ENCODE data around the gene PCDHB9. TPM values are rescaled to one million over a fixed set of nuclear protein-coding genes. Genes with fewer than 3 reads are reported as not detected.
"Not testable (repeated sequence)": the region's sequence is repeated elsewhere in the genome, so short reads cannot be mapped to it uniquely, and the experiment has no call there.

Gene PCDHB9
- total RNA-seq, 1 donor from 2014 or later = 0.29 TPM

GRCh38 chr5:141215504-141215903 lies 28.5 kb downstream of the PCDHB9 start:
- Mint-ChIP-seq H3K27me3 (peaks cover 30% of the 10 kb centered on the region), H3K9me3 (peaks cover 21% of the 10 kb centered on the region)
- ATAC-seq (ENCODE audit: low read depth); H3K27ac Mint-ChIP-seq; H3K4me3 Mint-ChIP-seq; H3K4me1 Mint-ChIP-seq; DNase-seq; H3K36me3 Mint-ChIP-seq (ENCODE audit: low read depth); CTCF ChIA-PET; POLR2A ChIA-PET; intact Hi-C loops (cut with micrococcal nuclease): not testable (repeated sequence)

GRCh38 chr5:141216035-141216434 lies 29.1 kb downstream of the PCDHB9 start:
- CTCF ChIA-PET; H3K36me3 Mint-ChIP-seq (ENCODE audit: low read depth); H3K4me1 Mint-ChIP-seq; intact Hi-C loops (cut with micrococcal nuclease); DNase-seq; H3K27ac Mint-ChIP-seq; ATAC-seq (ENCODE audit: low read depth); H3K4me3 Mint-ChIP-seq: not testable (repeated sequence)
- POLR2A ChIA-PET = interaction anchor here (0.5 kb wide), 1 partner anchor 461 kb away, joined by 3 read pairs; no protein-coding TSS in a partner anchor
- Mint-ChIP-seq H3K9me3 (peaks cover 19% of the 10 kb centered on the region), H3K27me3 (peaks cover 28% of the 10 kb centered on the region)

DNA sequence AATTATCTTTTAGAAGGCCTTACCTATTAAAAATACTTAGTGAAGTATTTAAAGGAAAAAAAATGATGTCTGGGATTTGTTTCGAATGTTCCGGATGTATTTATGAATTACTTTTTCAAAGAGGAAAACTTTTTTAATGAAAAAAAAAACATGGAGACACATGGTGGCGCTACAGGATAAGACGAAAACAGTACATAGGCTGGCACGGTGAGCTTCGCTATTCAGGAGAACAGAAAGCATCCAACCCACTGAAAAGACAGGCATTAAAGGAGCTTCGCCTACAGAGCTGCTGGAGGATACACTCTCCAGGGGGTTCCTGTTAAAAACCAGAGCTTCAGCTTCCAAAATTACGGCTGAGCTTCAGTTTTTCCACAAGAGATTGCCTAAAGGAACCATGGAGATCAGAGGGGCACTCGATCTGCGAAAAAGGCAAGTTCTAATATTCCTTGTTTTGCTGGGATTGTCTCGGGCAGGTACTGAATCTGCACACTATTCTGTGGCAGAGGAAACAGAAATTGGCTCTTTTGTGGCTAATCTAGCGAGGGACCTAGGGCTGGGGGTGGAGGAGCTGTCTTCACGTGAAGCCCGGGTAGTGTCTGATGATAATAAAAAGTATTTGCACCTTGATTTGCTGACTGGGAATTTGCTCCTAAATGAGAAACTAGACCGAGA lies 36.3 kb downstream of the PCDHB9 start, which contains the start of gene PCDHB14:
PCDHB14 (plus strand) TSS at position 232 of the 672 bp plus-strand sequence; CDS start at position 395, 163 bp downstream.
- peaks cover 27% of the 10 kb centered on the region for H3K27me3 Mint-ChIP-seq
- ChIA-PET POLR2A (no interaction called here), CTCF (interaction anchor here (0.6 to 2.5 kb wide), 7 partner anchors 15 to 429 kb away, joined by 3 to 11 read pairs (median 4); partner anchors contain the start of genes FCHSD1 and PCDHGA12)
- TF ChIP-seq, protein P1, sequence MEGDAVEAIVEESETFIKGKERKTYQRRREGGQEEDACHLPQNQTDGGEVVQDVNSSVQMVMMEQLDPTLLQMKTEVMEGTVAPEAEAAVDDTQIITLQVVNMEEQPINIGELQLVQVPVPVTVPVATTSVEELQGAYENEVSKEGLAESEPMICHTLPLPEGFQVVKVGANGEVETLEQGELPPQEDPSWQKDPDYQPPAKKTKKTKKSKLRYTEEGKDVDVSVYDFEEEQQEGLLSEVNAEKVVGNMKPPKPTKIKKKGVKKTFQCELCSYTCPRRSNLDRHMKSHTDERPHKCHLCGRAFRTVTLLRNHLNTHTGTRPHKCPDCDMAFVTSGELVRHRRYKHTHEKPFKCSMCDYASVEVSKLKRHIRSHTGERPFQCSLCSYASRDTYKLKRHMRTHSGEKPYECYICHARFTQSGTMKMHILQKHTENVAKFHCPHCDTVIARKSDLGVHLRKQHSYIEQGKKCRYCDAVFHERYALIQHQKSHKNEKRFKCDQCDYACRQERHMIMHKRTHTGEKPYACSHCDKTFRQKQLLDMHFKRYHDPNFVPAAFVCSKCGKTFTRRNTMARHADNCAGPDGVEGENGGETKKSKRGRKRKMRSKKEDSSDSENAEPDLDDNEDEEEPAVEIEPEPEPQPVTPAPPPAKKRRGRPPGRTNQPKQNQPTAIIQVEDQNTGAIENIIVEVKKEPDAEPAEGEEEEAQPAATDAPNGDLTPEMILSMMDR (IDR thresholded peaks at IDR 0.05) = no peak
- DNase-seq = no peak
- intact Hi-C loops (cut with micrococcal nuclease) = loop anchor here (2.0 kb wide), 1 partner anchor 342 kb away; no protein-coding TSS in a partner anchor
- peaks cover 13% of the 10 kb centered on the region for H3K9me3 Mint-ChIP-seq
- H3K27ac Mint-ChIP-seq = no peak within 1 kb of the TSS
- no peak for ATAC-seq (ENCODE audit: low read depth)
- peaks cover 2% of the 10 kb centered on the region for H3K4me1 Mint-ChIP-seq
- no peaks in the 10 kb centered on the region for H3K36me3 Mint-ChIP-seq (ENCODE audit: low read depth)
- H3K4me3 Mint-ChIP-seq = no peak within 1 kb of the TSS

DNA sequence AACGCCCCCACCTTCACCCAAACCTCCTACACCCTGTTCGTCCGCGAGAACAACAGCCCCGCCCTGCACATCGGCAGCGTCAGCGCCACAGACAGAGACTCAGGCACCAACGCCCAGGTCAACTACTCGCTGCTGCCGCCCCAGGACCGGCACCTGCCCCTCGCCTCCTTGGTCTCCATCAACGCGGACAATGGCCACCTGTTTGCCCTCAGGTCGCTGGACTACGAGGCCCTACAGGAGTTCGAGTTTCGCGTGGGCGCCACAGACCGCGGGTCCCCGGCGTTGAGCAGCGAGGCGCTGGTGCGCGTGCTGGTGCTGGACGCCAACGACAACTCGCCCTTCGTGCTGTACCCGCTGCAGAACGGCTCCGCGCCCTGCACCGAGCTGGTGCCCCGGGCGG lies 37.9 kb downstream of the PCDHB9 start:
- H3K36me3 Mint-ChIP-seq (ENCODE audit: low read depth); ATAC-seq (ENCODE audit: low read depth); H3K4me1 Mint-ChIP-seq; POLR2A ChIA-PET; H3K9me3 Mint-ChIP-seq; CTCF ChIA-PET; intact Hi-C loops (cut with micrococcal nuclease); H3K27ac Mint-ChIP-seq; DNase-seq; H3K4me3 Mint-ChIP-seq: not testable (repeated sequence)
- H3K27me3 Mint-ChIP-seq = peaks cover 21% of the 10 kb centered on the region

DNA sequence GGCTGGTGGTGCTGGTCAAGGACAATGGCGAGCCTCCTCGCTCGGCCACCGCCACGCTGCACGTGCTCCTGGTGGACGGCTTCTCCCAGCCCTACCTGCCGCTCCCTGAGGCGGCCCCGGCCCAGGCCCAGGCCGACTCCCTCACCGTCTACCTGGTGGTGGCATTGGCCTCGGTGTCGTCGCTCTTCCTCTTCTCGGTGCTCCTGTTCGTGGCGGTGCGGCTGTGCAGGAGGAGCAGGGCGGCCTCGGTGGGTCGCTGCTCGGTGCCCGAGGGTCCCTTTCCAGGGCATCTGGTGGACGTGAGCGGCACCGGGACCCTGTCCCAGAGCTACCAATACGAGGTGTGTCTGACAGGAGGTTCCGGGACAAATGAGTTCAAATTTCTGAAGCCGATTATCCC lies 38.5 kb downstream of the PCDHB9 start:
- H3K36me3 Mint-ChIP-seq (ENCODE audit: low read depth); H3K9me3 Mint-ChIP-seq; intact Hi-C loops (cut with micrococcal nuclease); H3K4me1 Mint-ChIP-seq; H3K4me3 Mint-ChIP-seq; ATAC-seq (ENCODE audit: low read depth); POLR2A ChIA-PET; DNase-seq; CTCF ChIA-PET; H3K27ac Mint-ChIP-seq: not testable (repeated sequence)
- peaks cover 16% of the 10 kb centered on the region for H3K27me3 Mint-ChIP-seq

GRCh38 chr5:141234109-141234667 lies 47.2 kb downstream of the PCDHB9 start:
- no peak overlapping the region for H3K27ac Mint-ChIP-seq
- TF ChIP-seq, protein P1 (IDR thresholded peaks at IDR 0.05) = no peak
- intact Hi-C loops (cut with micrococcal nuclease) = no loop called here
- peaks cover 4% of the 10 kb centered on the region for H3K36me3 Mint-ChIP-seq (ENCODE audit: low read depth)
- peaks cover 5% of the 10 kb centered on the region for H3K27me3 Mint-ChIP-seq
- no peak for ATAC-seq (ENCODE audit: low read depth)
- H3K9me3 Mint-ChIP-seq = peaks cover 31% of the 10 kb centered on the region
- ChIA-PET POLR2A (no interaction called here), CTCF (no interaction called here)
- DNase-seq = no peak
- H3K4me1 Mint-ChIP-seq = no peaks in the 10 kb centered on the region
- no peak overlapping the region for H3K4me3 Mint-ChIP-seq

GRCh38 chr5:141235922-141236321 lies 49.0 kb downstream of the PCDHB9 start:
- H3K36me3 Mint-ChIP-seq (ENCODE audit: low read depth) = peaks cover 13% of the 10 kb centered on the region
- ATAC-seq (ENCODE audit: low read depth); H3K4me3 Mint-ChIP-seq; CTCF ChIA-PET; POLR2A ChIA-PET; DNase-seq; H3K27ac Mint-ChIP-seq; H3K4me1 Mint-ChIP-seq; intact Hi-C loops (cut with micrococcal nuclease): not testable (repeated sequence)
- peaks cover 17% of the 10 kb centered on the region for H3K27me3 Mint-ChIP-seq
- peaks cover 46% of the 10 kb centered on the region for H3K9me3 Mint-ChIP-seq
